Stimulated activated CD4-positive, alpha-beta T cell treated with anti-CD3 and anti-CD28 coated beads, Interleukin-1b, Interleukin-23, amount 100 ng/mL, for 48 hours (primary cell): ENCODE results near the gene SLCO4A1.

Source experiments
- DNase-seq: peaks from one replicate; pipeline ENCODE4 v3.0.0-alpha.2; 2020

Gene SLCO4A1

GRCh38 chr20:62652894-62653305 lies 10.6 kb downstream of the SLCO4A1 start:
- DNase-seq: no peak

DNA sequence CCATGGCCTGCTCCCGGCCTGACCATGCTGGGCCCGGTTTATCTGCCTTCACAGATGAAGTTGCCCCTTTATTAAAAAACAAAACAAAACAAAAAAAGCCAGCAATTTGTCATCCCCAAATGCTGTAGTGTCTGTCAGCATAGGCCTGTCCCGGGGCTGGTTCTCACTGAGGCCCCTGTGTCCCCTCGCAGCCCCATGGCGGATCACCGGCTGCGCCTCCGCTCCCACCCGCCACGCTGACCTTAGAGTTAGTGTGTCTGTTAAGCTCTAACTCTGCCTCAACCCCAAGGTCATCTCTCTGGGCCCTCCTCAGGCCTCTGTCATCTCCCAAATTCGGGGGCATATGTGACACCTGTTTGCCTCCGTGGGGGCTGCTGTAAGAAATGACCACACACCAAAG lies 11.1 kb downstream of the SLCO4A1 start:
- no peak for DNase-seq

DNA sequence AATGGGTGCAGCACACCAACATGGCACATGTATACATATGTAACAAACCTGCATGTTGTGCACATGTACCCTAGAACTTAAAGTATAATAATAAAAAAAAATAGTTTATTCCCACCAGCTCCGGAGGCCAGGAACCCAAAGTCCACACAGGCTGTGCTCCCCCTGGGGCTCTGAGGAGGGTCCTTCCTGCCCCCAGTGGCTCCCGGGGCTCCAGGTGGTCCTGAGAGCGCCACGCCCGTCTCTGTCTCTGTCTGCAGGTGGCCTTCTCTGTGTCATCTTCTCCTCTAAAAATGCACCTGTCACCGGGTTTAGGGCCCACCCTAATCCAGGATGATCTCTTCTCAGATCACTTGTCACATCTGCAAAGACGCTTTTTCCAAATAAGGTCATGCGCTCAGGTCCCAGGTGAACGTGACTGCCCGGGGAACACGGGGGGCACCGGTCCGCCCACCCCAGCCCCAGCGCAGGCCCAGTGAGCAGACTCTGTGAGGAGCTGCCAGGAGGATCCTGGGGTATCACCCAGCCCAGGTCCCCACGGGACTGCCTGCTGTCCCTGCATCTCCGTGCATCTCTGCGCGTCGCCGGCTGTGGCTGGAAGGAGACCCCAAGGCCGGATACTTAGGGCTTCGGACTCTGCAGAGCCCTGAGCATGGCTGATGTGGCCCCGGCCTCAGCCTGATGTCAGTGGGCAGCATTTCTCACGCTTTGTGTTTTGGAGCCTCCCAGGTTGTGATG lies 11.8 kb downstream of the SLCO4A1 start:
- DNase-seq: no peak

GRCh38 chr20:62655282-62656196 lies 13.2 kb downstream of the SLCO4A1 start:
- no peak for DNase-seq

DNA sequence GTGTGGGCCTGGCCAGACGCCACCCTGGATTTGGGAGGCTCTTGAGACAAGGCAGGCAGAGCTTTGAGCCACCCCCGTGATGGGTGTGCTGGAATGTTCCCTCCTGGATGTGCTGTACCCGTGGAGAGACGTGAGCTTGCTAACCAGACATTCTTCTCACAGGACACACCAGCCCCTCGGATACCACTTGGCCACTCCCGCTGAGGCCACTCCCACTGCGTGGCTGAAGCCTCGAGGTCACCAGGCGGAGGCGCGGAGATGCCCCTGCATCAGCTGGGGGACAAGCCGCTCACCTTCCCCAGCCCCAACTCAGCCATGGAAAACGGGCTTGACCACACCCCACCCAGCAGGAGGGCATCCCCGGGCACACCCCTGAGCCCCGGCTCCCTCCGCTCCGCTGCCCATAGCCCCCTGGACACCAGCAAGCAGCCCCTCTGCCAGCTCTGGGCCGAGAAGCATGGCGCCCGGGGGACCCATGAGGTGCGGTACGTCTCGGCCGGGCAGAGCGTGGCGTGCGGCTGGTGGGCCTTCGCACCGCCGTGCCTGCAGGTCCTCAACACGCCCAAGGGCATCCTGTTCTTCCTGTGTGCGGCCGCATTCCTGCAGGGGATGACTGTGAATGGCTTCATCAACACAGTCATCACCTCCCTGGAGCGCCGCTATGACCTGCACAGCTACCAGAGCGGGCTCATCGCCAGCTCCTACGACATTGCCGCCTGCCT lies 14.1 kb downstream of the SLCO4A1 start:
- DNase-seq: no peak

DNA sequence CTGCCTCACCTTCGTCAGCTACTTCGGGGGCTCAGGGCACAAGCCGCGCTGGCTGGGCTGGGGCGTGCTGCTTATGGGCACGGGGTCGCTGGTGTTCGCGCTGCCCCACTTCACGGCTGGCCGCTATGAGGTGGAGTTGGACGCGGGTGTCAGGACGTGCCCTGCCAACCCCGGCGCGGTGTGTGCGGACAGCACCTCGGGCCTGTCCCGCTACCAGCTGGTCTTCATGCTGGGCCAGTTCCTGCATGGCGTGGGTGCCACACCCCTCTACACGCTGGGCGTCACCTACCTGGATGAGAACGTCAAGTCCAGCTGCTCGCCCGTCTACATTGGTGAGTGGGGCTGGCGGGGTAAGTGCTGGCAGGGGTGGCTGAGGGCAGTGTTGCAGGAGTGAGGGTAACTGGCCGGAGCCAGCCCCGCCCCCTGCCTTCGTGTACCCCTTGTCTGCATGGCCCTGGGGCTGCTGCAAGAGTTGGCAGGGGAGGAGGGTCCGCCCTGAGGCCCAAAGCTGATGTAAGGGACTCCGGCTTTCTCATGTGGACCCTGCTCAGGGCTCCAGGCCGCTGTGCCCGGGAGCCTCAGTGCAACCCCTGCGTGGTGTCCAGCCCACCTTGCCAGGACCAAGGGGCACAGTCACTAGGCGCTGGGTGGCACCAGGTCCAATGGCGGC lies 14.8 kb downstream of the SLCO4A1 start:
- no peak for DNase-seq

- no peak for DNase-seq
Observed at GRCh38 chr20:62657589-62657942, 15.3 kb downstream of the SLCO4A1 start.

DNA sequence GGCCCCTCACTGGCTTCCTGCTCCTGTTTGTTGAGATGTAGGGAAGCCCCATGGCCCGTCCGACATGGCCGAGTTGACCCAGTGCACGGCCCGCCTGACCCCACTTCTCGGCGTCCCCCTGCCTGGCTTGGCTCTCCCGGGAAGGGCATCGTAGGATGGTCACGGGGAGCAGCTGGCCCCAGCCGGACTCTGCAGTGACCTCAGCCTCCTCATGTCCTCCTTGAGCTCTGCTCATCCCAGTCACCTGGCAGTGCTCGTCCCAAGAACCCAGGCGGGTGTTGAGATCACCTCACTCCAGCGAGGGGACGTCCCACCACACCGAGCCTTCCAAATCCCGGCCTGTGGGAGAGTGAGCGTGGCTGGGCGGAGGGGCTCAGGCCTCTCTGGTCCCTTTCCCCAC lies 15.7 kb downstream of the SLCO4A1 start:
- no peak for DNase-seq

DNA sequence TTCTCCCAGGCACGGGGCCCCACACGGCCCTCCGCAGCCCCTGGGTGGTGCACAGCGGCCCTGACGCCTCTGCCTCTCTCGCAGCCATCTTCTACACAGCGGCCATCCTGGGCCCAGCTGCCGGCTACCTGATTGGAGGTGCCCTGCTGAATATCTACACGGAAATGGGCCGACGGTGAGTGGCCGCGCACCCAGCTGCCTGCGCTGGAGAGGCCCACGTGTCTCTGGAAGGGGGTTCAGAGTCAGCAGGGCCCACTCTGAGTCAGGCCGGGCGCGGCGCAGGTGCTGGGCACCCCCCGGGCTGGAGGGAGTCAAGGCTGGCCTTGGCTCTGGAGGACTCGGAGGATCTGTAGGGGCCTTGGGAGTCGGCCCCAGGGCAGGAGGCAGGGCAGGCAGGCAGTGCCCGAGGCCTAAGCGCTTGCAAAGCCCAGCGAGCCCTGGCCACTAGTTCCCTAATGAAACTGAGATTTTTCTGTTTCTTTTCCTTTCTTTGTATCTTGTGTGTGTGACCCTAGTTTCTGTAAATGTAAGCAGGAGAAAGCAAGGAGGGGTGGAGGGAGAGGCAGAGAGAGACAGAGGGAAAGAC lies 16.4 kb downstream of the SLCO4A1 start:
- DNase-seq: no peak

GRCh38 chr20:62659488-62660239 lies 17.4 kb downstream of the SLCO4A1 start:
- no peak for DNase-seq

DNA sequence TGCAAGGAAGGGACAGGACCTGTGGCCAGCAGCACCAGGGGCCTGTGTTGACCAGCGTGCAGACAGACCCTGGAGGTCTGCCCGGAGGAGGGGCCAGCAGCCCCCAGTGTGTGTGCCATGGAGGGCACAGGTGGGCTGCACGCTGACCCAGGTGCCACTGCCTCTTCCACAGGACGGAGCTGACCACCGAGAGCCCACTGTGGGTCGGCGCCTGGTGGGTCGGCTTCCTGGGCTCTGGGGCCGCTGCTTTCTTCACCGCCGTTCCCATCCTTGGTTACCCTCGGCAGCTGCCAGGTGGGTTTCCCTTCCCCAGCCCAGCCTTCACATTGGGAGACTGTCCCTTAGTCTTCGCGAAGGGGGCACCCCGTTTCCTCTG lies 17.9 kb downstream of the SLCO4A1 start:
- DNase-seq: no peak

GRCh38 chr20:62660768-62661167 lies 18.5 kb downstream of the SLCO4A1 start:
- DNase-seq: no peak

GRCh38 chr20:62661647-62662046 lies 19.3 kb downstream of the SLCO4A1 start:
- no peak for DNase-seq

DNA sequence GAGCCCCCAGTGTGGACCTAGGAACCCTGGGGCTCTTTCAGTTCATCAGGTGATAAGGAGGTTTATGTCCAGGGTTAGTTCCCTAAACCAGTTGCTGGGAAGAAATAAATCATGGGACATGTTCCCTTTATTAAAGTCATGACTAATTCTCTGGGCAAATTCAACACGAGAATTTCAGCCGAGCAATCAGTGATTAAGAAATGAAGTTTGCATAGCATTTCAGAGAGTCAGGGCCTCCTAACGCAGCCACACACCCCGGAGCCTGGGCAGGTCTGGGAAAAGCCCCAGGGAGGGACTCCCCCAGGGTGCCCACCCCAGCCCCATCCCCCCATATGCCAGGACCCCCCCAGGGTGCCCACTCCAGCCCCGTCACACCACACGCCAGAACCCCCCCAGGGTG lies 20.1 kb downstream of the SLCO4A1 start:
- no peak for DNase-seq

GRCh38 chr20:62663145-62664018 lies 21.1 kb downstream of the SLCO4A1 start:
- no peak for DNase-seq

DNA sequence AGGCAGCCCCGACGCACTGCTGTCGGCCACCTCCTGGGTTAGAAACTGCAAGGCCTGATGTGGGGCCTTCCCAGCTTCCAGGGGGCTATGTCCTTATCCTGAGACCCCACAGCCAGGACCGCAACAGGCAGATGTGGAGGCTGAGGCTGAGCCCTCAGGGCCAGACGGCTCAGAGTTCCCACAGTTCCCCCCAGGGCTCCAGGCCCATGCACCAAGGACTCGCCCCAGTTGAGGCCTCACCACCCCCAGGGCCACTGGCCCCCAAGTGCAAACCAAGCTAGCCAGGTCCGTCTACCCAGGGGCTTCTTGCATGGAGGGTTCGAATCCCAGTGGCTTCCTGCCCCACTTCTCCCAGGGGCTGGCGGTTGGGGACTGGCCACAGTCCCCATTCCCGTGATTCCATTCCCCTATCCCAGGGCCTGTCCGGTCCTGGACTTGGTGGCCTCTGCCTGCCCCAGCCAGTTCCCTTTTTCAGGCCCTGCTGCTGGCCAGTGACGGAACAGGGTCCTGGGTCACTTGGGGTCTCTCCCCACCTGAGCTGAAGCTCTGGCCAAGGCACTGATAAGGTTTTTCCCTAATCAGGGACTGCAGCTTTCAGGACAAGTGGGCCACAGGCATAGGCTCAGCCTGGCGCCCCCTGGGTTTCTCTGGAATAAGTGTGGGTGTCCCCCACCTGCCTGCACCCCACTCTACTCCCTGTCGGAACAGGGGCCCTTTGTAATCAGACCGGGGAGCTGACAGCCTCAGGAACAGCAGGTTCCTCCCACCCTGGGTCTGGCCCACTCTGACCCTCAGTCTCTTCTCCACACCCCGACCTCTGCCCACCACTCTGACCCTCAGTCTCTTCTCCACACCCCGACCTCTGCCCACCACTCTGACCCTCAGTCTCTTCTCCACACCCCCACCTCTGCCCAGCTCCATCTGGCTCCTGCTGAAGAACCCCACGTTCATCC lies 22.0 kb downstream of the SLCO4A1 start:
- no peak for DNase-seq

DNA sequence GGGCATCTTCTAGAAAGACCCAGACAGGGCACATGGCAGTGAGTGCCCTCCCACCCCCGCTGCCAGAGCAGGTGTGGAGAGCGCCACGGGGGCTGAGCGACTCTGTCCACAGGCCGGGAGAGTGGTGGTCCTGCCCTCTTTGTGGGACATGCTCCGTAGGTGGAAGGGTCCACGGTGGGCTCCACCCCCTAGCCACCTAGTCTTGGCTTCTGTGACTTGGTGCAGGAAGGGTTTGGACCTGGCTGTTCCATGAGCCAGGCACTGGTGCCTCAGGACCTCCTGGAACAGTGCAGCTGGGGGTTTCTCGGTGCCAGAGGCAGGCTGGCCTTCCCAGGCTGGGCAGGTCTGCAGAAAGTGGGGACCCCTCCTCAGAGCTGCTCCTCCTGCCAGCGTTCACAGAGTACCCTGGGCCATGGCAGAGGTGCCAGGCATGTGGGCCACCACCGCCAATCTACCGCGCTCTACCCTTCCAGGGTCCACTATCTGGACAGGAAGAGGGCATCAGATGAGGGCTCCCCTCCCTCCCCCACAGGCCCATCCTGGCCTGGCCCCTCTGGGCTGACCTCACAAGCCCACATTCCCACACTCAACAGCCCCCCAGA lies 23.0 kb downstream of the SLCO4A1 start:
- no peak for DNase-seq

GRCh38 chr20:62665826-62666735 lies 23.8 kb downstream of the SLCO4A1 start:
- DNase-seq: no peak
